Endothelial cell of umbilical vein (primary cell): Measurements from ENCODE around the gene ANKRD27. TPM values are rescaled to one million over a fixed set of nuclear protein-coding genes. Genes with fewer than 3 reads are reported as not detected.

Experiments
- BruUV-seq: library from RNA; stranded (reverse); fragments of 400-500 nt; replicated peaks from 2 replicates; lab custom pipeline; 2021; lab: Mats Ljungman, UMichigan
- CTCF ChIA-PET: fragments of 300-600, 350-600 bp; sonication (Branson Sonifier 250); formaldehyde crosslinking; loops from one replicate; lab custom pipeline; 2021; ENCODE audit warnings: antibody characterized with exemption, inconsistent platforms; lab: Charles Lee
- POLR2A ChIA-PET: fragments of 300-600, 350-600 bp; sonication (Branson Sonifier 250); formaldehyde crosslinking; loops from one replicate; lab custom pipeline; 2021; ENCODE audit warnings: antibody characterized with exemption, inconsistent platforms; lab: Charles Lee
- DNase-seq: peaks from one replicate; pipeline ENCODE4 v3.0.0-alpha.2; 2011; ENCODE audit warnings: low read depth, low spot score
- FAIRE-seq: peaks from 2 replicates; lab custom pipeline; 2011; peaks lifted over from hg19 to GRCh38; lab: Jason Lieb, UNC
- H2AFZ ChIP-seq: 2 replicates; pipeline ENCODE4 v1.6.0; 2012; ENCODE audit warnings: low read depth, low read length, control low read depth, inconsistent platforms
- H3K27ac ChIP-seq: 2 replicates; pipeline ENCODE4 v1.5.1; 2011; ENCODE audit warnings: low read depth, mild to moderate bottlenecking, control low read depth, low read length, moderate library complexity; ENCODE audit not compliant: insufficient read depth
- H3K27me3 ChIP-seq, 2 experiments: 2 replicates each; pipeline versions ENCODE4 v1.6.0 to v1.6.1; 2011; ENCODE audit warnings: low read length in 2 of 2, mixed read lengths in 1 of 2; ENCODE audit not compliant: control insufficient read depth in 2 of 2, insufficient read depth in 2 of 2
- H3K36me3 ChIP-seq, 2 experiments: 2 replicates in 1 of 2; 3 replicates in 1 of 2; pipeline ENCODE4 v1.5.1; 2011; ENCODE audit warnings: low read length in 2 of 2, mild to moderate bottlenecking in 1 of 2, moderate library complexity in 1 of 2; ENCODE audit not compliant: control insufficient read depth in 2 of 2, insufficient read depth in 2 of 2; ENCODE audit errors: extremely low read depth in 1 of 2
- H3K4me1 ChIP-seq: 3 replicates; pipeline ENCODE4 v1.5.1; 2011; ENCODE audit warnings: mild to moderate bottlenecking, low read length; ENCODE audit not compliant: control insufficient read depth, insufficient read depth; ENCODE audit errors: extremely low read depth
- H3K4me2 ChIP-seq: 2 replicates; pipeline ENCODE4 v1.6.1; 2011; ENCODE audit warnings: low read length, control low read depth, mixed read lengths; ENCODE audit not compliant: insufficient read depth
- H3K4me3 ChIP-seq, 3 experiments: fragments of 200-600 bp in 1 of 3; sonication (generic), shearing (Covaris generic) in 1 of 3; replicated peaks in 1 of 3; 2 replicates each; pipeline ENCODE4 v1.5.1; 2011 to 2016; ENCODE audit warnings: control low read depth in 3 of 3, low read length in 3 of 3, mild to moderate bottlenecking in 2 of 3, inconsistent platforms in 1 of 3, low read depth in 1 of 3, moderate library complexity in 1 of 3; ENCODE audit not compliant: insufficient read depth in 1 of 3
- H3K79me2 ChIP-seq: 2 replicates; pipeline ENCODE4 v1.6.0; 2012; ENCODE audit warnings: low read length, inconsistent platforms; ENCODE audit not compliant: control insufficient read depth, insufficient read depth
- H3K9ac ChIP-seq: replicated peaks from 2 replicates; pipeline ENCODE3; 2011; ENCODE audit warnings: low read length, control low read depth; ENCODE audit not compliant: insufficient read depth; ENCODE audit errors: extremely low read depth
- H3K9me1 ChIP-seq: replicated peaks from 3 replicates; pipeline ENCODE4 v1.6.0; 2011; ENCODE audit warnings: mild to moderate bottlenecking, low read length; ENCODE audit not compliant: control insufficient read depth, insufficient read depth; ENCODE audit errors: extremely low read depth
- H3K9me3 ChIP-seq: replicated peaks from 2 replicates; pipeline ENCODE4 v1.5.1; 2012; ENCODE audit warnings: low read length, inconsistent platforms; ENCODE audit not compliant: control insufficient read depth, insufficient read depth
- H4K20me1 ChIP-seq: replicated peaks from 2 replicates; pipeline ENCODE3; 2011; ENCODE audit warnings: mild to moderate bottlenecking, low read length; ENCODE audit not compliant: control insufficient read depth, insufficient read depth; ENCODE audit errors: extremely low read depth
- EZH2 ChIP-seq: IDR thresholded peaks from 2 replicates; pipeline ENCODE4 v1.6.1; 2012; ENCODE audit warnings: borderline replicate concordance, low read depth, mild to moderate bottlenecking, moderate library complexity, low read length, inconsistent platforms; ENCODE audit not compliant: severe bottlenecking
- FOS ChIP-seq: IDR thresholded peaks from 2 replicates; pipeline ENCODE4 v1.6.1; 2011; ENCODE audit warnings: mild to moderate bottlenecking, low read length, moderate library complexity, borderline replicate concordance; ENCODE audit not compliant: insufficient read depth
- GATA2 ChIP-seq: IDR thresholded peaks from 2 replicates; pipeline ENCODE4 v1.7.0; 2011; ENCODE audit warnings: low read depth, mild to moderate bottlenecking, moderate library complexity, mixed read lengths, low read length; ENCODE audit not compliant: insufficient read length, insufficient read depth
- JUN ChIP-seq: IDR thresholded peaks from 2 replicates; pipeline ENCODE4 v1.6.1; 2011; ENCODE audit warnings: borderline replicate concordance, low read depth; ENCODE audit not compliant: insufficient read length, insufficient read depth
- MAX ChIP-seq: IDR thresholded peaks from 2 replicates; pipeline ENCODE4 v1.6.1; 2011; ENCODE audit not compliant: insufficient read depth, insufficient read length
- MYC ChIP-seq: IDR thresholded peaks from one replicate; pipeline ENCODE4 v1.6.1; 2011; ENCODE audit warnings: mild to moderate bottlenecking, low read depth, low read length
- POLR2A ChIP-seq: IDR thresholded peaks from 2 replicates; pipeline ENCODE4 v1.6.1; 2012; ENCODE audit warnings: low read depth, mild to moderate bottlenecking, control low read depth, low read length
- POLR2AphosphoS5 ChIP-seq: IDR thresholded peaks from 2 replicates; pipeline ENCODE4 v1.6.1; 2012; ENCODE audit warnings: low read depth, mild to moderate bottlenecking, control low read depth, low read length, moderate library complexity; ENCODE audit not compliant: insufficient read depth
- dilution Hi-C: fragments of 300-500 bp; cut with MboI; formaldehyde crosslinking; loops from one replicate; pipeline ENCODE4 v1.15.0; 2019; ENCODE audit warnings: low sequenced_read_pairs; ENCODE audit not compliant: extremely low pct_ligation_motif_present
- intact Hi-C: fragments of 100-400 bp; cut with micrococcal nuclease; formaldehyde crosslinking; loops from one replicate; pipeline ENCODE4 v1.10.0; 2022
- polyA plus RNA-seq, 4 experiments: library from polyadenylated mRNA; depleted of rRNA in 3 of 4; stranded (reverse) in 3 of 4; unstranded in 1 of 4; fragments of >200 nt; gene quantifications; 2 replicates each; pipeline versions ENCODE4 v1.2.1 to v1.2.3, GENCODE V29; 2011 to 2012; ENCODE audit warnings: missing spikeins in 1 of 4
- total RNA-seq: library from RNA; stranded (reverse); gene quantifications from 2 replicates; pipeline ENCODE4 v1.2.3, GENCODE V29; 2021

ANKRD27 gene
- total and polyA plus RNA-seq, 2 donors (not counting 3 experiments of a cell fraction or from before 2014, with no cell fraction given) = 18.3 to 37.4 TPM

GRCh38 chr19:32674153-32674930, 638 bp downstream of the ANKRD27 start:
- H4K20me1 ChIP-seq = no peaks in the 10 kb centered on the region
- dilution Hi-C loops (no loop called here), intact Hi-C loops (no loop called here)
- H3K27ac ChIP-seq = no peak overlapping the region
- TF ChIP-seq JUN (no peak), POLR2AphosphoS5 (no peak), EZH2 (no peak), GATA2 (no peak), MYC (no peak), MAX (no peak), POLR2A (no peak), FOS (no peak)
- FAIRE-seq = no peak
- no peaks in the 10 kb centered on the region for H3K36me3 ChIP-seq
- H3K9me3 ChIP-seq = no peaks in the 10 kb centered on the region
- H3K4me1 ChIP-seq = peaks cover 9% of the 10 kb centered on the region
- no TSS peak for BruUV-seq
- no peaks in the 10 kb centered on the region for H3K9me1 ChIP-seq
- peak overlapping the region; percentile 93 for H2AFZ ChIP-seq
- peak; percentile 6 for DNase-seq
- peak overlapping the region; percentile 38 for H3K9ac ChIP-seq
- peak overlapping the region; percentile 65 for H3K4me2 ChIP-seq
- H3K4me3 ChIP-seq = peak overlapping the region; percentile 65 to 81 (median 74)
- CTCF ChIA-PET = interaction anchor here (1.0 to 2.0 kb wide), 4 partner anchors 8 to 75 kb away, joined by 3 to 7 read pairs (median 4); partner anchors contain the start of gene NUDT19
- POLR2A ChIA-PET = no interaction called here
- H3K27me3 ChIP-seq = peaks cover 16 to 24% of the 10 kb centered on the region in 2 experiments
- peaks cover 42% of the 10 kb centered on the region for H3K79me2 ChIP-seq
